ENCODE results near the gene CLEC11A.

CLEC11A gene

DNA sequence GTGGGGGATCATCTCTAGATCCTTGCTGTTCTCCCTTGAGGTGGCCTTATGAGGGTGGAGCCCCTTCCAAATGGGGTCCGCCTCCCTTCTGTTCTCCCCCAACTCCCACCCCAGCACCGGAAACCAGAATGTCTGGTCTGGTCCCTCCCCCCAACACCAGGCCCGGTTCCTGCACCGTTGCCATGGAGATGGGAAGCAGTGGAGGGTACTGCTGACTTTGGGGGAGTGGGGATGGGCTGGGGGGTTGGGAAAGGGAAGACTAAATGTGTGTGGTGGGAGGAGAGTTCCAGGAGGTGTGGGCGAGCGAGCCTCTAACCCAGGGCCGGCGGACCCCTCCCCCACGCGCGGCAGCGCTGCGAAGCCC is 5.3 kb upstream of the CLEC11A start:
- Histone ChIP-seq H3K36me3 (ENCODE audit: insufficient read depth) (no peaks in the 10 kb centered on the region), H3K27ac (no peak overlapping the region), H3K4me1 (ENCODE audit: low read depth, poor library complexity, severe bottlenecking) (no peaks in the 10 kb centered on the region), H4K20me1 (ENCODE audit: insufficient read depth) (no peaks in the 10 kb centered on the region), H3K79me2 (ENCODE audit: insufficient read depth, low read depth) (no peaks in the 10 kb centered on the region), H3K4me3 (IDR thresholded peaks at IDR 0.05; ENCODE audit: insufficient read depth, low read depth, low read length) (no peak overlapping the region), H3K4me2 (no peak overlapping the region), H2AFZ (ENCODE audit: low read depth) (no peak overlapping the region), H3K9ac (no peak overlapping the region), H3K27me3 (ENCODE audit: insufficient read depth, low read depth) (no peaks in the 10 kb centered on the region; the same call in 1 of the 2 replicates)
- TF ChIP-seq, protein P1, sequence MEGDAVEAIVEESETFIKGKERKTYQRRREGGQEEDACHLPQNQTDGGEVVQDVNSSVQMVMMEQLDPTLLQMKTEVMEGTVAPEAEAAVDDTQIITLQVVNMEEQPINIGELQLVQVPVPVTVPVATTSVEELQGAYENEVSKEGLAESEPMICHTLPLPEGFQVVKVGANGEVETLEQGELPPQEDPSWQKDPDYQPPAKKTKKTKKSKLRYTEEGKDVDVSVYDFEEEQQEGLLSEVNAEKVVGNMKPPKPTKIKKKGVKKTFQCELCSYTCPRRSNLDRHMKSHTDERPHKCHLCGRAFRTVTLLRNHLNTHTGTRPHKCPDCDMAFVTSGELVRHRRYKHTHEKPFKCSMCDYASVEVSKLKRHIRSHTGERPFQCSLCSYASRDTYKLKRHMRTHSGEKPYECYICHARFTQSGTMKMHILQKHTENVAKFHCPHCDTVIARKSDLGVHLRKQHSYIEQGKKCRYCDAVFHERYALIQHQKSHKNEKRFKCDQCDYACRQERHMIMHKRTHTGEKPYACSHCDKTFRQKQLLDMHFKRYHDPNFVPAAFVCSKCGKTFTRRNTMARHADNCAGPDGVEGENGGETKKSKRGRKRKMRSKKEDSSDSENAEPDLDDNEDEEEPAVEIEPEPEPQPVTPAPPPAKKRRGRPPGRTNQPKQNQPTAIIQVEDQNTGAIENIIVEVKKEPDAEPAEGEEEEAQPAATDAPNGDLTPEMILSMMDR (conservative IDR thresholded peaks at IDR 0.05; ENCODE audit: low read depth, low read length): no peak

DNA sequence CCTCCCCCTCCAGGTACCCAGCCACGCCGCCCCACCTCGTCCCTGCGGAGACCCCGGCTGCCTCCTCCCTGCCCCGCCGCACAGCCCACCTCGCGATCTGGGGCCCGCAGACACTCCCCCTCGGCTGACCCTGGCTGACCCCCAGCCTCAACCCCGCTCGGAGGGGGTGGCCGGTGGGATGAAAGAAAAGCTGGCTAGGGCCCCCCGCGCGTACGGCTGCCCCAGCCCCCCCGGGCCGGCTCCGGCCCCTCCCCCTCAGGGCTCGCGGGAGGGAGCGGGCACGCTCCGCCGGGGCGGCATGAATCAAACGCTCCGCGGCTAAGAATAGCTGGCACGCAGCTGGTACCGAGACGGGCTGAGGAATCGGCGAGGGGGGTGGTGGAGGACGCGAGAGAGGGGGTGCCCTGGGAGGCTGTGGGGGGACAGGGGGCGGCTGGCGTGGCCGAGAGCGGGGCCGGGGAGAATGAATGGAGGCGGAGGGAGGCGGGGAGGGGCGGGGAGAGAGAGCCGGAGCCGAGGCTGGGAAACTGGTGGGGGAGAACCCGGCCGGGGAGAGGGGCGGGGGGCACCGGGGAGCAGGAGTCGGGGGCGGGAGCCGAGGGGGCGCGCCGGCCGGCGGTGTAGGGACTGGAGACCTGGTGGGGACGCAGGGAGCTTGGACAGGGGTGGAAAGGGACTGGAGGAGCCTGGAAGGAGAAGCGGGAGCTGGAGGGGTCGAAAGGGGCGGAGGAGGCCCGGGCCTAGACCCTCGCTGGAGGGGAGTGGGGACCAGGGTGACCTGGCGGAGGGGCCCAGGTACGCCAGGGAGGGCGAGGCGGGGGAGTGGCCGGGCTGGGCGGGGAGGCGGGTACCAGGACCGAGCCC is 4.7 kb upstream of the CLEC11A start:
- no peaks in the 10 kb centered on the region for H3K79me2 ChIP-seq (ENCODE audit: insufficient read depth, low read depth)
- H3K36me3 ChIP-seq (ENCODE audit: insufficient read depth): no peaks in the 10 kb centered on the region
- H3K27me3 ChIP-seq (ENCODE audit: insufficient read depth, low read depth): no peaks in the 10 kb centered on the region; the same call in 1 of the 2 replicates
- TF ChIP-seq, protein P1 (conservative IDR thresholded peaks at IDR 0.05; ENCODE audit: low read depth, low read length): no peak
- no peak overlapping the region for H3K9ac ChIP-seq
- no peaks in the 10 kb centered on the region for H4K20me1 ChIP-seq (ENCODE audit: insufficient read depth)
- H3K4me3 ChIP-seq (IDR thresholded peaks at IDR 0.05; ENCODE audit: insufficient read depth, low read depth, low read length): no peak overlapping the region
- no peak overlapping the region for H3K4me2 ChIP-seq
- H3K27ac ChIP-seq: no peak overlapping the region
- no peaks in the 10 kb centered on the region for H3K4me1 ChIP-seq (ENCODE audit: low read depth, poor library complexity, severe bottlenecking)
- H2AFZ ChIP-seq (ENCODE audit: low read depth): no peak overlapping the region

DNA sequence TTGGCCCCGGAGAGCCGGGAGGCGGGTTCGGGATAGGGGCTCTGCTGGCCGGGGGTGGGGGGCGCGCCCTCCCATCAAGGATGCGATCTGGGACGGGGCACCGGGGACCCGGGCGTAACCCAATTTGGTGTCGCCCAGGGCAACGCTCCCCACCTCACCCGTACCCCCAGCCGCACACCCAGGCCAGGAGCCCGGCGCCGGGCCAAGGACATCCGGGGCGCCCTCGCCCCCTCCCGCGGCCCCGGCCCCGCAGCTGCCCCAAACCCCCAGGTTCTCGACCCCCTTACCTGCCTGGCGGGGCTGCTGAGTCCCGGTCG is 4.1 kb upstream of the CLEC11A start:
- Histone ChIP-seq H3K79me2 (ENCODE audit: insufficient read depth, low read depth) (no peaks in the 10 kb centered on the region), H3K9ac (no peak overlapping the region), H2AFZ (ENCODE audit: low read depth) (no peak overlapping the region), H3K4me1 (ENCODE audit: low read depth, poor library complexity, severe bottlenecking) (no peaks in the 10 kb centered on the region), H3K4me3 (IDR thresholded peaks at IDR 0.05; ENCODE audit: insufficient read depth, low read depth, low read length) (no peak overlapping the region), H3K27ac (no peak overlapping the region), H4K20me1 (ENCODE audit: insufficient read depth) (no peaks in the 10 kb centered on the region), H3K4me2 (no peak overlapping the region), H3K36me3 (ENCODE audit: insufficient read depth) (no peaks in the 10 kb centered on the region), H3K27me3 (ENCODE audit: insufficient read depth, low read depth) (no peaks in the 10 kb centered on the region; the same call in 1 of the 2 replicates)
- TF ChIP-seq, protein P1 (conservative IDR thresholded peaks at IDR 0.05; ENCODE audit: low read depth, low read length): no peak

DNA sequence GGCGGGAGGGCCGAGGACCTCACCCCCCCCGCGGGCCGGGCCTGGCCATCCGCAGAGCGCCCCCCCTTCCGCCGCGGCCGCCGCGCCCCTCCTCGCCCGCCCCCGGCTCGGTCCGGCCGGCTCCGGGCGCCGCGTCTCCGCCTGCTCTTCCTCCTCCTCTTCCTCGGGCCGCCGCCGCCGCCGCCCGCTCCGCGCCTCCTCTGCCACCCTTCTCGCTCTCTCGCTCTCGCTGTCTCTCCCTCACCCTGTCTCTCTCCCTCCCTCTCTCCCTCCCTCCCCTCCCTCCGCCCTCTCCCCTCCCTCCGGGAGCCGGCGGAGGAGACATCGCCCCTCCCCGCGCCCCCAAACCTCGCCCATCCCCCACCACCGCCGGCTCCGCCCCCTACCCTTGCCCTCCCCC is 3.6 kb upstream of the CLEC11A start, which contains the start of gene SHANK1:
TSS of gene SHANK1 (minus strand) at position 237 of the 400 bp plus-strand sequence. CDS start 2,883 bp downstream, outside the sequence.
- H4K20me1 ChIP-seq (ENCODE audit: insufficient read depth): no peaks in the 10 kb centered on the region
- no peaks in the 10 kb centered on the region for H3K4me1 ChIP-seq (ENCODE audit: low read depth, poor library complexity, severe bottlenecking)
- no peaks in the 10 kb centered on the region for H3K79me2 ChIP-seq (ENCODE audit: insufficient read depth, low read depth)
- TF ChIP-seq, protein P1 (conservative IDR thresholded peaks at IDR 0.05; ENCODE audit: low read depth, low read length): no peak
- H2AFZ ChIP-seq (ENCODE audit: low read depth): no peak within 1 kb of the TSS
- no peaks in the 10 kb centered on the region; the same call in 1 of the 2 replicates for H3K27me3 ChIP-seq (ENCODE audit: insufficient read depth, low read depth)
- H3K36me3 ChIP-seq (ENCODE audit: insufficient read depth): no peaks in the 10 kb centered on the region
- H3K9ac ChIP-seq: no peak within 1 kb of the TSS
- no peak within 1 kb of the TSS for H3K4me2 ChIP-seq
- no peak within 1 kb of the TSS for H3K4me3 ChIP-seq (IDR thresholded peaks at IDR 0.05; ENCODE audit: insufficient read depth, low read depth, low read length)
- no peak within 1 kb of the TSS for H3K27ac ChIP-seq
